ENCODE measurements around the gene GATD1.

GATD1 gene

DNA sequence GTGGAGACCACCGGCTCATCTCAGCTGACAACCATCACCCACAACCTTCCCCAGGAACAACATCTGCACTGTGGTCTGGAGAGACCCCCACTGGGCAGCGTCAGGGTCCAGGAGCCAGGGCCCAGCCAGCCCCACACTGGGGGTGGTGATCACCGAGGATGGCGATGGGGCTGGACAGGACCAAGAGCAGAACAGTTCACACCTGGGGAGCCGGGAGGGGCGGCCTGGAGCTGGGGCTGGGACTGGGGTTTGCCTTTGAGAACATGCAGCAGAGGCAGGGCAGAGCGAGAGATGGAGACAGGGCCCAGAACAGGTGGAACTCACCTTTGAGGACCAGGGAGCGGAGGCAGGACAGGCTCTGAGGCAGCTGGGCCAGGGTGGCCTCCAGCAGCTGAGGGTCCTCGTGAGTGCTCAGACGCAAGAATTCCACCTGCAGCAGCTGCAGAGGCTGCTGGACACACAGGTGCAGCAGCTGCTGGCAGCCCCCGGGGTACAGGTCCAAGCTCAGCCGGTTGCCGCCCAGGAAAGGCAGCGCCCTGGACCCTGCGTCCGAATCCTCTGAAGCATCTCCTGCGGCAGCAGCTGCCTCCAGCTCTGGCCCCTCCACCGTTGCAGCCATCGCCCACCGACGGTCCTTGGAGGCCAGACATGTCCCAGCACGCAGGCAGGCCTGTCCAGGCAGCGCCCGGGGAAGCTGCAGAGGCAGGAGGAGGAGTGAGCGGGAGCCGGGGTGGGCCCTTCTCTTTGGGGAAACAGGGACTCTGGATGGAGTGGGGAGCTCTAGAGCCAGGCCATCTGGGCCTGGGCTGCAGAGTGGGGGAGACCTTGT, 26.7 kb upstream of the GATD1 start:
- Histone ChIP-seq H4K8ac (ENCODE audit: low read depth, low read length) (peak overlapping the region; percentile 80), H2AFZ (ENCODE audit: insufficient read depth, low read length, poor library complexity) (peak overlapping the region; percentile 17), H4K91ac (ENCODE audit: low read depth, low read length) (peak overlapping the region; percentile 87), H3K23ac (ENCODE audit: low read length) (no peak overlapping the region), H2AK5ac (ENCODE audit: low read length) (peak overlapping the region; percentile 82), H3K79me1 (ENCODE audit: low read length) (peaks cover 18% of the 10 kb centered on the region), H3K14ac (ENCODE audit: low read length) (peak overlapping the region; percentile 72), H3K4ac (ENCODE audit: low read depth, low read length) (peak overlapping the region; percentile 7), H4K12ac (ENCODE audit: low read depth, low read length) (peak overlapping the region; percentile 57), H2BK120ac (ENCODE audit: insufficient read depth, low read length, poor library complexity) (peak overlapping the region; percentile 26), H3K27ac (ENCODE audit: low read depth, low read length) (peak overlapping the region; percentile 8), H3K36me3 (ENCODE audit: control insufficient read depth in 1 of 2, insufficient read depth in 2 of 2, low read length in 2 of 2) (peaks cover 41 to 44% of the 10 kb centered on the region in 2 experiments), H2BK12ac (ENCODE audit: low read length) (peak overlapping the region; percentile 7), H3K18ac (ENCODE audit: low read length) (peak overlapping the region; percentile 78), H3K9ac (ENCODE audit: low read length) (no peak overlapping the region), H3K4me3 (ENCODE audit: low read depth, low read length) (no peak overlapping the region), H2BK5ac (ENCODE audit: low read depth, low read length, poor library complexity) (no peak overlapping the region), H3K27me3 (ENCODE audit: insufficient read depth, low read length) (no peaks in the 10 kb centered on the region), H3K79me2 (ENCODE audit: control insufficient read depth, insufficient read depth, low read length, poor library complexity) (peaks cover 9% of the 10 kb centered on the region), H3K4me1 (ENCODE audit: control insufficient read depth in 1 of 2, insufficient read depth in 2 of 2, low read length in 2 of 2) (peaks cover 17% of the 10 kb centered on the region in 2 experiments), H3K4me2 (ENCODE audit: low read length) (peak overlapping the region; percentile 76), H3K9me3 (ENCODE audit: insufficient read depth, low read depth, low read length) (peaks cover 5% of the 10 kb centered on the region)
- DNase-seq, result no peak
- WGBS (ENCODE audit: extremely low coverage, insufficient coverage, insufficient read length), result no CpG with 5 or more reads among the region's 26 CpGs

DNA sequence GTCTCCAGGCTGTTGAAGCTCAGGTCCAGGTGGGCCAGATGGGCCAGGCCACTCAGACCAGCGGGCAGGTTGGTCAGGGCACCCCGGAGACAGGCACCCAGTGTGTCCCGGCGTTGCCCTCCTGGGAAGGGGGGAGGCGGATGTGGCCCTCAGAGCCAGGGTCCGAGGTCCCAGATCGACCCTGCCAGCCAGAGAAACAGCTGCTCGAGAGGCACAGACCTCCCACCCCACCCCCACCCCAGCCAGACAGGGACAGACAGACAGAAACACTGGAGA, 26.1 kb upstream of the GATD1 start:
- Histone ChIP-seq H3K18ac (ENCODE audit: low read length) (no peak overlapping the region), H3K9me3 (ENCODE audit: insufficient read depth, low read depth, low read length) (peaks cover 5% of the 10 kb centered on the region), H3K36me3 (ENCODE audit: control insufficient read depth in 1 of 2, insufficient read depth in 2 of 2, low read length in 2 of 2) (peaks cover 42 to 45% of the 10 kb centered on the region in 2 experiments), H4K8ac (ENCODE audit: low read depth, low read length) (no peak overlapping the region), H3K14ac (ENCODE audit: low read length) (no peak overlapping the region), H3K4ac (ENCODE audit: low read depth, low read length) (no peak overlapping the region), H2BK120ac (ENCODE audit: insufficient read depth, low read length, poor library complexity) (no peak overlapping the region), H2AK5ac (ENCODE audit: low read length) (no peak overlapping the region), H3K4me3 (ENCODE audit: low read depth, low read length) (no peak overlapping the region), H3K4me2 (ENCODE audit: low read length) (no peak overlapping the region), H2AFZ (ENCODE audit: insufficient read depth, low read length, poor library complexity) (no peak overlapping the region), H3K27me3 (ENCODE audit: insufficient read depth, low read length) (no peaks in the 10 kb centered on the region), H4K12ac (ENCODE audit: low read depth, low read length) (no peak overlapping the region), H4K91ac (ENCODE audit: low read depth, low read length) (peak overlapping the region; percentile 87), H3K4me1 (ENCODE audit: control insufficient read depth in 1 of 2, insufficient read depth in 2 of 2, low read length in 2 of 2) (peaks cover 16 to 17% of the 10 kb centered on the region in 2 experiments), H3K79me1 (ENCODE audit: low read length) (peaks cover 15% of the 10 kb centered on the region), H2BK5ac (ENCODE audit: low read depth, low read length, poor library complexity) (no peak overlapping the region), H3K23ac (ENCODE audit: low read length) (no peak overlapping the region), H2BK12ac (ENCODE audit: low read length) (no peak overlapping the region), H3K79me2 (ENCODE audit: control insufficient read depth, insufficient read depth, low read length, poor library complexity) (peaks cover 6% of the 10 kb centered on the region), H3K27ac (ENCODE audit: low read depth, low read length) (no peak overlapping the region), H3K9ac (ENCODE audit: low read length) (no peak overlapping the region)
- DNase-seq, result no peak
- no CpG with 5 or more reads among the region's 8 CpGs for WGBS (ENCODE audit: extremely low coverage, insufficient coverage, insufficient read length)

DNA sequence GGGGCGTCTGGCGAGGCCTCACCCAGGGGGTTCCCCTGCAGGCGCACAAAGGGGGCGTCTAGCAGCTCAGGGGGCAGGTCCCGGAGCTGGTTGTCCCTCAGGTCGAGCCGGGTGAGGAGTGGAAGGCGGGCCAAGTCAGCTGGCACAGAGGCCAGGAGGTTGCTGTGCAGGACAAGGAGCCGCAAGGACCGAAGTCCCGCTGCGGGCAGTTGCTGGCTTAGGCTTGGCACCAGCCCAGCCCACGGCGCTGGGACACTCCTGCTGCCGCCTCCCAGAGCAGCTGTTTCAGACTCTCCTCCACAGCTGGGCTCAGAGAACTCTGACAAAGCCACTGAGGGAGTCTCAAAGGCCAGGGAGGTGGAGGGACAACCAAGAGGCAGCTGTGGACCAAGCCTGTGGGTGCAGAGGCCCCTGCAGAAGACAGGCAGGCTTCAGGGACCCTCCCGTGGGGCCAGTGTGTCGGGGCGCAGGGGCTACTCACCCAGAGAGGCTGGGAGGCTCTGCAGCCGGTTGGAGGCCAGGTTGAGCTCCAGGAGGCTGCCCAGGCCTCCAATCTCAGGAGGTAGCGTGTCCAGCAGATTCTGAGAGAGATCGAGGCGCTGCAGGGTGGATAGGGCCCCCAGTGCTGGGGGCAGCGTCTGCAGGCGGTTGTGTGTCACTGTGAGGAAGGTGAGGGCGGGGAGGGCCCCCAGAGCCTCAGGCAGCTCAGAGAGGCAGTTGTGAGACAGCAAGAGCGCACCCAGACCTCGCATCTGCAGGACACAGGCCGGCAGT, 25.6 kb upstream of the GATD1 start:
- H3K4me1 ChIP-seq (ENCODE audit: control insufficient read depth in 1 of 2, insufficient read depth in 2 of 2, low read length in 2 of 2), result peaks cover 15 to 17% of the 10 kb centered on the region in 2 experiments
- no peak overlapping the region for H4K12ac ChIP-seq (ENCODE audit: low read depth, low read length)
- WGBS (ENCODE audit: extremely low coverage, insufficient coverage, insufficient read length), result no CpG with 5 or more reads among the region's 28 CpGs

DNA sequence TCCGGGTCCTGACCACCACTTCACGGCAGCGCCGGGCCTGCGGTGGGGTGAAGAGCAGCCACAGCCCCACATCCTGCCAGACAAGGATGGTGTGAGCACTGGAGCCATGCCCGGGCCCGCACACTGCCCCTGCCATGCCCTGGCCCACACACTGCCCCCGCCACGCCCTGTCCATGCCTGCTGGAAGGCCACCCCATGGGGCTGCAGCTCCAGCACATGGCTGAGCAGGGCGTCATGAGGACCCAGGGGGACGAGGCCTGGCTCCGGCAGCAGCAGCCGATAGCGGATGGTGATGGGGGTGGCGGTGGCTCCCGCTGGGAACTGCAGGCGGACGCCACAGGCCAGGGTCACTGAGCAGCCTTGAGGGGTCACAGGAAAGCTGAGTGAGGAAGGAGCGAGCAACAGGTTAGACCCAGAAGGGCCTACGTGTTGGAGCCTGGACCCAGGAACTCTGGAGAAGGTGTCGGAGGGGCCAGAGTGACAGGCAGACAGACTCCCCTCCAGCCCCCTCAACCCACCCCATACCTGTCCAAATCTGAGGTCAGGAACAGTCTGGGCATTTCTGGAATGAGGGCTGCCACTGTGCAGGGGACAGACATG, 24.8 kb upstream of the GATD1 start:
- no peak overlapping the region for H2BK5ac ChIP-seq (ENCODE audit: low read depth, low read length, poor library complexity)
- H4K8ac ChIP-seq (ENCODE audit: low read depth, low read length), result no peak overlapping the region
- no peak overlapping the region for H2BK120ac ChIP-seq (ENCODE audit: insufficient read depth, low read length, poor library complexity)
- H3K27ac ChIP-seq (ENCODE audit: low read depth, low read length), result no peak overlapping the region
- H3K79me2 ChIP-seq (ENCODE audit: control insufficient read depth, insufficient read depth, low read length, poor library complexity), result peaks cover 12% of the 10 kb centered on the region
- H3K9ac ChIP-seq (ENCODE audit: low read length), result no peak overlapping the region
- no peak overlapping the region for H3K4me2 ChIP-seq (ENCODE audit: low read length)
- no CpG with 5 or more reads among the region's 21 CpGs for WGBS (ENCODE audit: extremely low coverage, insufficient coverage, insufficient read length)
- H3K79me1 ChIP-seq (ENCODE audit: low read length), result peaks cover 21% of the 10 kb centered on the region
- H3K27me3 ChIP-seq (ENCODE audit: insufficient read depth, low read length), result no peaks in the 10 kb centered on the region
- H4K91ac ChIP-seq (ENCODE audit: low read depth, low read length), result no peak overlapping the region
- no peak overlapping the region for H3K18ac ChIP-seq (ENCODE audit: low read length)
- H3K23ac ChIP-seq (ENCODE audit: low read length), result no peak overlapping the region
- H3K36me3 ChIP-seq (ENCODE audit: control insufficient read depth in 1 of 2, insufficient read depth in 2 of 2, low read length in 2 of 2), result peaks cover 42 to 45% of the 10 kb centered on the region in 2 experiments
- no peak overlapping the region for H2AK5ac ChIP-seq (ENCODE audit: low read length)
- H2AFZ ChIP-seq (ENCODE audit: insufficient read depth, low read length, poor library complexity), result no peak overlapping the region
- H3K4me1 ChIP-seq (ENCODE audit: control insufficient read depth in 1 of 2, insufficient read depth in 2 of 2, low read length in 2 of 2), result peaks cover 15 to 18% of the 10 kb centered on the region in 2 experiments
- H3K14ac ChIP-seq (ENCODE audit: low read length), result no peak overlapping the region
- H3K4me3 ChIP-seq (ENCODE audit: low read depth, low read length), result peak overlapping the region; percentile 35
- no peak overlapping the region for H4K12ac ChIP-seq (ENCODE audit: low read depth, low read length)
- no peak for DNase-seq
- no peak overlapping the region for H3K4ac ChIP-seq (ENCODE audit: low read depth, low read length)
- peaks cover 5% of the 10 kb centered on the region for H3K9me3 ChIP-seq (ENCODE audit: insufficient read depth, low read depth, low read length)
- no peak overlapping the region for H2BK12ac ChIP-seq (ENCODE audit: low read length)

More for the DNA sequence above, 25.6 kb upstream of the GATD1 start:
- H3K9ac ChIP-seq (ENCODE audit: low read length), result no peak overlapping the region
- H3K79me1 ChIP-seq (ENCODE audit: low read length), result peaks cover 16% of the 10 kb centered on the region
- peaks cover 42 to 45% of the 10 kb centered on the region in 2 experiments for H3K36me3 ChIP-seq (ENCODE audit: control insufficient read depth in 1 of 2, insufficient read depth in 2 of 2, low read length in 2 of 2)
- H3K79me2 ChIP-seq (ENCODE audit: control insufficient read depth, insufficient read depth, low read length, poor library complexity), result peaks cover 8% of the 10 kb centered on the region
- no peak overlapping the region for H3K23ac ChIP-seq (ENCODE audit: low read length)
- H3K4me3 ChIP-seq (ENCODE audit: low read depth, low read length), result no peak overlapping the region
- H4K8ac ChIP-seq (ENCODE audit: low read depth, low read length), result no peak overlapping the region
- no peak overlapping the region for H2BK5ac ChIP-seq (ENCODE audit: low read depth, low read length, poor library complexity)
- H3K4me2 ChIP-seq (ENCODE audit: low read length), result no peak overlapping the region
- H4K91ac ChIP-seq (ENCODE audit: low read depth, low read length), result no peak overlapping the region
- no peak overlapping the region for H2AFZ ChIP-seq (ENCODE audit: insufficient read depth, low read length, poor library complexity)
- H3K9me3 ChIP-seq (ENCODE audit: insufficient read depth, low read depth, low read length), result peaks cover 5% of the 10 kb centered on the region
- no peak for DNase-seq
- no peak overlapping the region for H3K4ac ChIP-seq (ENCODE audit: low read depth, low read length)
- H3K27me3 ChIP-seq (ENCODE audit: insufficient read depth, low read length), result no peaks in the 10 kb centered on the region
- no peak overlapping the region for H3K27ac ChIP-seq (ENCODE audit: low read depth, low read length)
- no peak overlapping the region for H2AK5ac ChIP-seq (ENCODE audit: low read length)
- no peak overlapping the region for H2BK12ac ChIP-seq (ENCODE audit: low read length)
- H3K14ac ChIP-seq (ENCODE audit: low read length), result no peak overlapping the region
- no peak overlapping the region for H2BK120ac ChIP-seq (ENCODE audit: insufficient read depth, low read length, poor library complexity)
- no peak overlapping the region for H3K18ac ChIP-seq (ENCODE audit: low read length)
